HepG2 (cell line): ENCODE measurements around the gene TFF2. TPM values are rescaled to one million over a fixed set of nuclear protein-coding genes. Genes with fewer than 3 reads are reported as not detected.

ENCODE experiments used
- FOXA3 ChIP-seq: IDR thresholded peaks from 2 replicates; pipeline ENCODE4 v1.6.1; 2016; ENCODE audit warnings: missing genetic modification reagents, missing compliant biosample characterization
- FOXO4 ChIP-seq: sonication (generic); formaldehyde crosslinking; conservative IDR thresholded peaks from 2 replicates; pipeline ENCODE4 v1.8.1; 2023; ENCODE audit warnings: missing genetic modification reagents
- HDAC6 ChIP-seq: fragments of 200-600 bp; sonication (generic); IDR thresholded peaks from 2 replicates; pipeline ENCODE4 v1.7.0; 2017; ENCODE audit warnings: mild to moderate bottlenecking, antibody characterized with exemption, low read length, low read depth
- HOMEZ ChIP-seq: IDR thresholded peaks from 2 replicates; pipeline ENCODE4 v1.6.1; 2016; ENCODE audit warnings: low read depth
- KDM5A ChIP-seq: fragments of 200-600 bp; sonication (generic); IDR thresholded peaks from 2 replicates; pipeline ENCODE4 v1.7.0; 2018; ENCODE audit warnings: antibody characterized with exemption, mild to moderate bottlenecking, low read length, borderline replicate concordance
- KLF16 ChIP-seq, 2 experiments: sonication (generic) in 1 of 2; formaldehyde crosslinking in 1 of 2; IDR thresholded peaks; 2 replicates each; pipeline versions ENCODE4 v1.6.1 to v1.8.0; 2016 to 2023; ENCODE audit warnings: missing genetic modification reagents in 2 of 2, missing compliant biosample characterization in 1 of 2
- MYC ChIP-seq: sonication (generic); formaldehyde crosslinking; IDR thresholded peaks from 2 replicates; pipeline ENCODE4 v1.9.0; 2021; ENCODE audit warnings: missing genetic modification reagents, borderline replicate concordance
- NCOR1 ChIP-seq: fragments of 200-600 bp; sonication (generic); IDR thresholded peaks from 2 replicates; pipeline ENCODE4 v1.7.0; 2017; ENCODE audit warnings: antibody characterized with exemption, low read length, borderline replicate concordance
- NR2F6 ChIP-seq, 2 experiments: IDR thresholded peaks; 2 replicates each; pipeline ENCODE4 v1.6.1; 2016; ENCODE audit warnings: antibody characterized with exemption in 1 of 2, mild to moderate bottlenecking in 1 of 2
- RARG ChIP-seq: sonication (generic); formaldehyde crosslinking; IDR thresholded peaks from 2 replicates; pipeline ENCODE4 v1.4.0; 2020; ENCODE audit warnings: low read depth, mild to moderate bottlenecking, missing genetic modification reagents
- RFX1 ChIP-seq: fragments of 450-650 bp; IDR thresholded peaks from 2 replicates; pipeline ENCODE4 v1.6.1; 2017
- RXRA ChIP-seq: sonication (generic); formaldehyde crosslinking; IDR thresholded peaks from 2 replicates; pipeline ENCODE4 v1.5.1; 2020; ENCODE audit warnings: missing genetic modification reagents
- USF2 ChIP-seq, 2 experiments: sonication (generic) in 1 of 2; formaldehyde crosslinking in 1 of 2; IDR thresholded peaks; 2 replicates each; pipeline versions ENCODE4 v1.5.1 to v1.6.1; 2011 to 2020; ENCODE audit warnings: borderline replicate concordance in 1 of 2, low read depth in 1 of 2, low read length in 1 of 2, mild to moderate bottlenecking in 1 of 2, missing genetic modification reagents in 1 of 2, moderate library complexity in 1 of 2
- YEATS4 ChIP-seq: sonication (generic); formaldehyde crosslinking; IDR thresholded peaks from 2 replicates; pipeline ENCODE4 v1.4.0; 2020; ENCODE audit warnings: missing genetic modification reagents, borderline replicate concordance
- YY1 ChIP-seq: IDR thresholded peaks from 2 replicates; pipeline ENCODE4 v1.6.1; 2011; ENCODE audit warnings: low read length, low read depth, moderate library complexity, mild to moderate bottlenecking; ENCODE audit not compliant: insufficient read depth, insufficient replicate concordance
- ZBTB4 ChIP-seq: sonication (generic); formaldehyde crosslinking; IDR thresholded peaks from 2 replicates; pipeline ENCODE4 v1.4.0; 2020; ENCODE audit warnings: missing genetic modification reagents, mild to moderate bottlenecking, borderline replicate concordance
- ZBTB42 ChIP-seq: sonication (generic); formaldehyde crosslinking; IDR thresholded peaks from 2 replicates; pipeline ENCODE4 v1.5.0; 2020; ENCODE audit warnings: mild to moderate bottlenecking, missing genetic modification reagents
- ZNF432 ChIP-seq: sonication (generic); formaldehyde crosslinking; IDR thresholded peaks from 2 replicates; pipeline ENCODE4 v1.5.0; 2020; ENCODE audit warnings: missing genetic modification reagents, mild to moderate bottlenecking, borderline replicate concordance
- ZNF543 ChIP-seq: sonication (generic); formaldehyde crosslinking; IDR thresholded peaks from 2 replicates; pipeline ENCODE4 v1.4.0; 2020; ENCODE audit warnings: mild to moderate bottlenecking, missing genetic modification reagents
- ZNF749 ChIP-seq: sonication (generic); formaldehyde crosslinking; IDR thresholded peaks from 2 replicates; pipeline ENCODE4 v1.8.0; 2022; ENCODE audit warnings: mild to moderate bottlenecking, missing genetic modification reagents, moderate library complexity, borderline replicate concordance
- polyA plus RNA-seq, 8 experiments: library from polyadenylated mRNA; depleted of rRNA in 3 of 8; stranded (reverse) in 7 of 8; unstranded in 1 of 8; fragments of >200 nt; fragmentation: Illumina TruSeq in 4 of 8; extraction: Trizol in 4 of 8; gene quantifications; 2 replicates each; pipeline versions ENCODE4 v1.2.1 to v1.2.3, GENCODE V29; 2011 to 2016; ENCODE audit warnings: low read depth in 4 of 8, missing spikeins in 1 of 8, mixed read lengths in 1 of 8; ENCODE audit not compliant: insufficient read depth in 1 of 8
- total RNA-seq, 5 experiments: library from RNA; depleted of rRNA; stranded (reverse); fragments of >200 nt; fragmentation: Illumina TruSeq; extraction: Trizol; gene quantifications; 2 replicates each; pipeline ENCODE4 v1.2.3, GENCODE V29; 2016; ENCODE audit warnings: low read depth in 1 of 5

TFF2 gene
- total and polyA plus RNA-seq, 2 of the 13 experiments (the other 11 are each of a cell fraction or from before 2014, with no cell fraction given): 1.5 TPM; not detected in 1

DNA sequence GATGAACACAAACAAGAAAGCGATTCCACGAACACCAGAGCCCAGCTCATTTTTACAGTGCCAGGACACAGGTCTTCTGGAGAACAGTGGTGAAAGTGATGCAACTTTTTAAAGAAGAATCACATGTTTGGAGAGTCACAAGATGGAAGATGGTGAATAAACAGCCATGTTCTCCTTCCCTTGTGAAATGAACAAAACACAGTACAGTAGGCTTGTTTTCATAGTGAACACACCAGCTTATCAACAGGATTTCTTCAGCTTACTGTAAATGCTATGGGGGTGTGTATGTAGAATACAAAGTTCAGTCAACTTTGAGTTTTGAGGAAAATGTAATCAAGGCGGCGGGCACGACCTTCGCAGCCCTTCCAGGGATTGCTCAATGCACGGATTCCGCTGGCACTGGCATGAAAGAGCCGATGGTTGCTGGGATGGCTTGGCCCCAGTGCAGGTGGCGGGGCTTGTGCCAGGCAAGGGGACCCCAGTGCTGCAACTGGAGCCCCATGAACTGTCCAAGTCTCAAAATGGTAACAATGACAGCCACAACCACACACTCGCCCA lies 35.3 kb upstream of the TFF2 start (continued):
- TF ChIP-seq ZBTB4: 0 out of 2 replicates have a peak, but pooled peaks have one; percentile 71
- TF ChIP-seq YEATS4 (CRISPR knock-in tag): no peak
- no peak for TF ChIP-seq KDM5A
- TF ChIP-seq FOXO4 (CRISPR knock-in tag): no peak
- TF ChIP-seq RXRA (CRISPR knock-in tag): peak; percentile 91; the same call in 1 of the 2 replicates
- TF ChIP-seq NCOR1: peak; percentile 87; the same call in 1 of the 2 replicates
- TF ChIP-seq YY1: peak; percentile 13
- no peak for TF ChIP-seq HDAC6
- TF ChIP-seq ZBTB42 (CRISPR knock-in tag): no peak
- TF ChIP-seq ZNF432: no peak
- no peak for TF ChIP-seq RFX1
- no peak for TF ChIP-seq USF2 (IDR thresholded peaks at IDR 0.05; ENCODE audit: low read depth, low read length)
- no peak for TF ChIP-seq USF2 (CRISPR knock-in tag; IDR thresholded peaks at IDR 0.05; ENCODE audit: borderline replicate concordance)
- no peak for TF ChIP-seq HOMEZ
- TF ChIP-seq RARG (CRISPR knock-in tag): no peak
- peak; percentile 65; the same call in 1 of the 2 replicates for TF ChIP-seq ZNF749 (CRISPR knock-in tag)
- TF ChIP-seq ZNF543 (CRISPR knock-in tag): 0 out of 2 replicates have a peak, but pooled peaks have one; percentile 35
- TF ChIP-seq FOXA3: peak; percentile 98
- TF ChIP-seq NR2F6 (IDR thresholded peaks at IDR 0.05): peak; percentile 85
- peak; percentile 92 for TF ChIP-seq NR2F6 (CRISPR knock-in tag; IDR thresholded peaks at IDR 0.05)
- peak in 1 of 2 experiments; percentile 60; a peak in 2 of 4 replicates for TF ChIP-seq KLF16 (CRISPR knock-in tag; IDR thresholded peaks at IDR 0.05)
- no peak; the same call in 1 of the 2 replicates for TF ChIP-seq MYC (CRISPR knock-in tag)
